OCI-LY1 (cell line): ENCODE data around the gene COL9A1.

Experiments
- H2AFZ ChIP-seq: fragments of 200-600 bp; sonication (generic), shearing (Covaris generic); 2 replicates; pipeline ENCODE4 v1.6.0; 2014; ENCODE audit warnings: antibody characterized with exemption, mild to moderate bottlenecking, low read length
- H3F3A ChIP-seq: fragments of 200-600 bp; sonication (generic), shearing (Covaris generic); 2 replicates; pipeline ENCODE4 v1.6.0; 2014; ENCODE audit warnings: mild to moderate bottlenecking, antibody characterized with exemption, low read length, moderate library complexity; ENCODE audit not compliant: insufficient read depth
- H3K27ac ChIP-seq: fragments of 200-600 bp; sonication (generic); 2 replicates; pipeline ENCODE4 v1.5.1; 2014; ENCODE audit warnings: low read length, mixed run types, mild to moderate bottlenecking, low read depth; ENCODE audit not compliant: poor library complexity, severe bottlenecking
- H3K27me3 ChIP-seq: fragments of 200-600 bp; sonication (generic); 2 replicates; pipeline ENCODE4 v1.6.0; 2014; ENCODE audit warnings: antibody characterized with exemption, mild to moderate bottlenecking, low read length, moderate library complexity; ENCODE audit not compliant: insufficient read depth
- H3K36me3 ChIP-seq: fragments of 200-600 bp; sonication (generic); 2 replicates; pipeline ENCODE4 v1.6.1; 2014; ENCODE audit warnings: mild to moderate bottlenecking, antibody characterized with exemption, low read length, moderate library complexity, mixed read lengths; ENCODE audit not compliant: insufficient read depth
- H3K4me1 ChIP-seq: fragments of 200-600 bp; sonication (generic); 2 replicates; pipeline ENCODE4 v1.5.1; 2014; ENCODE audit warnings: mild to moderate bottlenecking, low read length, moderate library complexity; ENCODE audit not compliant: insufficient read depth, severe bottlenecking
- H3K4me2 ChIP-seq: fragments of 200-600 bp; sonication (generic), shearing (Covaris generic); 2 replicates; pipeline ENCODE4 v1.6.1; 2014; ENCODE audit warnings: low read length
- H3K4me3 ChIP-seq: fragments of 200-600 bp; sonication (generic); 2 replicates; pipeline ENCODE4 v1.5.1; 2014; ENCODE audit warnings: low read length, low read depth, mild to moderate bottlenecking, mixed read lengths; ENCODE audit not compliant: poor library complexity, severe bottlenecking
- H3K79me2 ChIP-seq: fragments of 200-600 bp; shearing (Covaris generic); 2 replicates; pipeline ENCODE4 v1.6.1; 2016; ENCODE audit warnings: mixed run types, low read length, mixed read lengths; ENCODE audit not compliant: insufficient read depth
- H3K9ac ChIP-seq: fragments of 200-600 bp; sonication (generic), shearing (Covaris generic); 2 replicates; pipeline ENCODE4 v1.6.1; 2014; ENCODE audit warnings: mild to moderate bottlenecking, low read length, mixed read lengths
- H3K9me2 ChIP-seq: fragments of 200-600 bp; sonication (generic), shearing (Covaris generic); 2 replicates; pipeline ENCODE4 v1.6.1; 2014; ENCODE audit warnings: low read depth, mild to moderate bottlenecking, low read length, mixed read lengths
- H3K9me3 ChIP-seq: fragments of 200-600 bp; shearing (Covaris generic); 2 replicates; pipeline ENCODE4 v1.6.1; 2014; ENCODE audit warnings: low read length, mixed read lengths
- H4K20me1 ChIP-seq: fragments of 200-600 bp; sonication (generic), shearing (Covaris generic); 2 replicates; pipeline ENCODE4 v1.6.0; 2016; ENCODE audit warnings: mild to moderate bottlenecking, low read length; ENCODE audit not compliant: insufficient read depth
- CTCF ChIP-seq: fragments of 200-600 bp; sonication (generic), shearing (Covaris generic); IDR thresholded peaks from 2 replicates; pipeline ENCODE4 v1.5.1; 2017; ENCODE audit warnings: mild to moderate bottlenecking, antibody characterized with exemption, low read length, moderate library complexity, mixed read lengths
- EZH2 ChIP-seq: fragments of 200-600 bp; sonication (generic), shearing (Covaris generic); IDR thresholded peaks from 2 replicates; pipeline ENCODE4 v1.8.0; 2017; ENCODE audit warnings: borderline replicate concordance, mixed run types, mild to moderate bottlenecking, antibody characterized with exemption, low read length, moderate library complexity, mixed read lengths

COL9A1 gene

GRCh38 chr6:70303034-70303525 is at the start of gene COL9A1:
COL9A1 (minus strand) TSS chr6:70303084; CDS start chr6:70302924, 160 bp downstream.
- Histone ChIP-seq H3K27ac (no peak within 1 kb of the TSS), H3F3A (no peaks in the 10 kb centered on the region), H3K36me3 (no peaks in the 10 kb centered on the region), H3K9me2 (no peaks in the 10 kb centered on the region), H2AFZ (no peak within 1 kb of the TSS), H3K4me3 (no peak within 1 kb of the TSS), H3K4me1 (no peaks in the 10 kb centered on the region), H3K27me3 (no peaks in the 10 kb centered on the region), H4K20me1 (no peaks in the 10 kb centered on the region), H3K4me2 (no peak within 1 kb of the TSS), H3K9ac (no peak within 1 kb of the TSS), H3K79me2 (no peaks in the 10 kb centered on the region), H3K9me3 (no peaks in the 10 kb centered on the region)
- TF ChIP-seq CTCF (no peak), EZH2 (no peak)

- H3K4me1 ChIP-seq, result no peaks in the 10 kb centered on the region
- no peak overlapping the region for H3K4me2 ChIP-seq
- H3F3A ChIP-seq, result no peaks in the 10 kb centered on the region
- TF ChIP-seq CTCF (no peak), EZH2 (no peak)
- no peaks in the 10 kb centered on the region for H3K9me3 ChIP-seq
- no peaks in the 10 kb centered on the region for H3K9me2 ChIP-seq
- H4K20me1 ChIP-seq, result no peaks in the 10 kb centered on the region
- no peak overlapping the region for H3K4me3 ChIP-seq
- H3K79me2 ChIP-seq, result no peaks in the 10 kb centered on the region
- no peak overlapping the region for H3K27ac ChIP-seq
- H2AFZ ChIP-seq, result no peak overlapping the region
- H3K9ac ChIP-seq, result no peak overlapping the region
- no peaks in the 10 kb centered on the region for H3K36me3 ChIP-seq
- no peaks in the 10 kb centered on the region for H3K27me3 ChIP-seq
These were observed 48.6 kb upstream of the COL9A1 start for GRCh38 chr6:70351461-70351860.

DNA sequence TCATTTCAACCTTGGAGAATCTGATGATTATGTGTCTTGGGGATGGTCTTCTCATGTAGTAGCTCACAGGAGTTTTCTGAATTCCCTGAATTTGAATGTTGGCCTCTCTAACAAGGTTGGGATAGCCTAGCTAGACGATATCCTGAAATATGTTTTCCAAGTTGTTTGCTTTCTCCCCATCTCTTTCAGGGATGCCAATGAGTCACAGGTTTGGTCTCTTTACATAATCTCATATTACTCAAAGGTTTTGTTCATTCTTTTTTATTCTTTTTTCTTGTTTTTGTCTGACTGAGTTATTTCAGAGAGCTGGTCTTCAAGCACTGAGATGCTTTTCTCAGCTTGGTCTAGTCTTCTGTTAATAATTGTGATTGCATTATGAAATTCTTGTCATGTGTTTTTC is 42.7 kb upstream of the COL9A1 start:
- Histone ChIP-seq H3K4me2 (no peak overlapping the region), H3F3A (no peaks in the 10 kb centered on the region), H3K27ac (no peak overlapping the region), H3K36me3 (no peaks in the 10 kb centered on the region), H4K20me1 (no peaks in the 10 kb centered on the region), H3K4me3 (no peak overlapping the region), H3K9ac (no peak overlapping the region), H3K27me3 (no peaks in the 10 kb centered on the region), H3K79me2 (no peaks in the 10 kb centered on the region), H3K9me3 (no peaks in the 10 kb centered on the region), H2AFZ (no peak overlapping the region), H3K4me1 (no peaks in the 10 kb centered on the region), H3K9me2 (no peaks in the 10 kb centered on the region)
- TF ChIP-seq CTCF (no peak), EZH2 (no peak)
